Effector memory CD8-positive, alpha-beta T cell (primary cell): ENCODE data around the gene ING2.
"Not testable (repeated sequence)": the region's sequence is repeated elsewhere in the genome, so short reads cannot be mapped to it uniquely, and the experiment has no call there.

Source experiments
- ATAC-seq: fragments of 150-1000 bp; cut with Tn5 transposase; replicated peaks from 2 replicates; pipeline ENCODE4 v1.10.0; 2021; ENCODE audit warnings: mild to moderate bottlenecking, moderate library complexity
- DNase-seq, 3 experiments: peaks; one replicate each; pipeline ENCODE4 v3.0.0; 2021
- H3K27ac Mint-ChIP-seq, 2 donors: one replicate each; pipeline ENCODE4 v1.8.0; 2022; ENCODE audit warnings: mild to moderate bottlenecking in 2 of 2, mixed read lengths in 2 of 2, moderate library complexity in 2 of 2
- H3K27me3 Mint-ChIP-seq, 2 donors: one replicate each; pipeline ENCODE4 v1.8.0; 2022; ENCODE audit warnings: mixed read lengths in 2 of 2
- H3K36me3 Mint-ChIP-seq: one replicate; pipeline ENCODE4 v1.8.0; 2022; ENCODE audit warnings: mild to moderate bottlenecking, moderate library complexity, mixed read lengths; ENCODE audit not compliant: insufficient read depth
- H3K4me1 Mint-ChIP-seq, 2 donors: one replicate each; pipeline ENCODE4 v1.8.0; 2022; ENCODE audit warnings: low read depth in 2 of 2, mixed read lengths in 2 of 2
- H3K4me3 Mint-ChIP-seq, 2 donors: one replicate each; pipeline ENCODE4 v1.8.0; 2022; ENCODE audit warnings: mild to moderate bottlenecking in 2 of 2, mixed read lengths in 2 of 2, moderate library complexity in 2 of 2
- H3K9me3 Mint-ChIP-seq, 2 donors: one replicate each; pipeline ENCODE4 v1.8.0; 2022; ENCODE audit warnings: mixed read lengths in 2 of 2

ING2 gene

DNA sequence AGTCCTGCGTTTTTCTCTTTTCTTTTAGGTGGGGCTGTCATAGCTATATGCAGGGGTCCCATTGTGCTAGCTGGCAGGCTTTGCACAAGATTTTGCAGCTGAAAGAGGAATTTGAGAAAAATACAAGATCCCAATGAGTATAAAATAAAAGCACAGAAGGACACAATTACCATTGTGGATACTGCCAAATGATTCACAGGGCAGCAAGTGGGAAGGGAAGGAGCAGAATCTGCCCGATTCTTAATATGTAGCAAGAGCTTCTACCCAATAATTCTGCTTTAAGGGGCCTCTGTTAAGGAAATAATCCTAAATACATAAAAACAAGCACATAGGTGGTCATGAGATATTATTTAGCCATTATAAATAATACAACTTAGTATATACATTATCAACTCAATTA, 25.9 kb upstream of the ING2 start:
- Mint-ChIP-seq H3K9me3 (no peaks in the 10 kb centered on the region), H3K27me3 (peaks cover 9 to 14% of the 10 kb centered on the region in 2 donors), H3K36me3 (no peaks in the 10 kb centered on the region), H3K4me3 (no peak overlapping the region), H3K4me1 (no peaks in the 10 kb centered on the region), H3K27ac (no peak overlapping the region)
- ATAC-seq: no peak
- no peak for DNase-seq

DNA sequence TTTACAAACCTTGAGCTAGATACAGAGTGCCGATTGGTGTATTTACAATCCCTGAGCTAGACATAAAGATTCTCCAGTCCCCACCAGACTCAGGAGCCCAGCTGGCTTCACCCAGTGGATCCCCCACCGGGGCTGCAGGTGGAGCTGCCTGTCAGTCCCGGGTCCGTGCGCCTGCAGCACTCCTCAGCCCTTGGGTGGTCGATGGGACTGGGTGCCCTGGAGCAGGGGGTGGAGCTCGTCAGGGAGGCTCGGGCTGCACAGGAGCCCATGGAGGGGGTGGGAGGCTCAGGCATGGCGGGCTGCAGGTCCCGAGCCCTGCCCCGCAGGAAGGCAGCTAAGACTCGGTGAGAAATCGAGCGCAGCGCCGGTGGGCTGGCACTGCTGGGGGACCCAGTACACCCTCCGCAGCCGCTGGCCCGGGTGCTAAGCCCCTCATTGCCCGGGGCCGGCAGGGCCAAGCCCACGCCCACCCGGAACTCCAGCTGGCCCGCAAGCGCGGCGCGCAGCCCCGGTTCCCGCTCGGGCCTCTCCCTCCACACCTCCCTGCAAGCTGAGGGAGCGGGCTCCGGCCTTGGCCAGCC, 22.3 kb upstream of the ING2 start:
- not testable (repeated sequence) for H3K36me3 Mint-ChIP-seq, H3K4me1 Mint-ChIP-seq, H3K27ac Mint-ChIP-seq, DNase-seq, H3K4me3 Mint-ChIP-seq, ATAC-seq, H3K9me3 Mint-ChIP-seq
- H3K27me3 Mint-ChIP-seq: peaks cover 9 to 10% of the 10 kb centered on the region in 2 donors

DNA sequence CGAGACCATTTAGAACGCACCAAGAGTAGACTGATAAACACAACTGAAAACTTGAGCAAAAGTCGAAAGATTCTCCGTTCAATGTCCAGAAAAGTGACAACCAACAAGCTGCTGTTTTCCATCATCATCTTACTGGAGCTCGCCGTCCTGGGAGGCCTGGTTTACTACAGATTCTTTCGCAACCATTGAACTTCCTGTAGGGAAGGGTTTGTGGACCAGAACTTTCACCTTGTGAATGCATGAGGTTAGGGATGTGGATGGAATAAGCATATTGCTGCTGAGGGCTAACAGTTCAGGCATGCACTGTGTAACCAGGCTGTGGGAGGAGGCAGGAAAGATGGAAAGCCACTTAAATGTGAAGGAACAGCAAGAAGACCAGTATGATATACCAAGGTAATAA, 20.9 kb upstream of the ING2 start:
- ATAC-seq (no peak), DNase-seq (no peak)
- no peak overlapping the region for H3K4me3 Mint-ChIP-seq
- H3K4me1 Mint-ChIP-seq: no peaks in the 10 kb centered on the region
- no peaks in the 10 kb centered on the region for H3K27me3 Mint-ChIP-seq
- no peaks in the 10 kb centered on the region for H3K9me3 Mint-ChIP-seq
- no peak overlapping the region for H3K27ac Mint-ChIP-seq
- H3K36me3 Mint-ChIP-seq: no peaks in the 10 kb centered on the region

DNA sequence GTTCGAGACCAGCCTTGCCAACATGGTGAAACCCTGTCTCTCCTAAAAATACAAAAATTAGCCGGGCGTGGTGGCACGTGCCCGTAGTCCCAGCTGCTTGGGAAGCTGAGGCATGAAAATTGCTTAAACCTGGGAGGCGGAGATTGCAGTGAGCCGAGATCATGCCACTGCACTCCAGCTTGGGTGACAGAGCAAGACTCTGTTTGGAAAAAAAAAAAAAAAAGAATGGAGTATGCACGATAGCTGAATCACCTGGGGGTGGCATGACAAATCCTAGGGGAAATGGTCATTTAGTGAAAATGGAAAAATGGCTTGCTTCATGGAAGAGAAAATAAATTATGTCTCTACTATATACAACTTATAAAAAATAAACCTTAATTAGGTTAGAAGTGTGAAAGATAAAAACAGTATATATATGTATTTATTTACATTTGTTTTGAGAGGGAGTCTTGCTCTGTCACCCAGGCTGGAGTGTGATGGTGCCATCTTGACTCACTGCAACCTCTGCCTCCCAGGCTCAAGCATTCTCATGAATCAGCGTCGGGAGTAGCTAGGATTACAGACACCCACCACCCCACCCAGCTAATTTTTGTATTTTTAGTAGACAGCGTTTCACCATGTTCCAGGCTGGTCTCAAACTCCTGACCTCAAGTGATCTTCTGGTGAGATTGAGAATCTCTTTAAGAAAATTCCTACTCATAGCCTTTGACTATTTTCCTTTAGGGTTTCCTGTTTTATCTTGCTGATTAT, 19.3 kb upstream of the ING2 start:
- Mint-ChIP-seq H3K4me1 (no peaks in the 10 kb centered on the region), H3K27ac (no peak overlapping the region), H3K27me3 (no peaks in the 10 kb centered on the region), H3K9me3 (no peaks in the 10 kb centered on the region), H3K36me3 (no peaks in the 10 kb centered on the region), H3K4me3 (no peak overlapping the region)
- DNase-seq (no peak), ATAC-seq (no peak)

DNA sequence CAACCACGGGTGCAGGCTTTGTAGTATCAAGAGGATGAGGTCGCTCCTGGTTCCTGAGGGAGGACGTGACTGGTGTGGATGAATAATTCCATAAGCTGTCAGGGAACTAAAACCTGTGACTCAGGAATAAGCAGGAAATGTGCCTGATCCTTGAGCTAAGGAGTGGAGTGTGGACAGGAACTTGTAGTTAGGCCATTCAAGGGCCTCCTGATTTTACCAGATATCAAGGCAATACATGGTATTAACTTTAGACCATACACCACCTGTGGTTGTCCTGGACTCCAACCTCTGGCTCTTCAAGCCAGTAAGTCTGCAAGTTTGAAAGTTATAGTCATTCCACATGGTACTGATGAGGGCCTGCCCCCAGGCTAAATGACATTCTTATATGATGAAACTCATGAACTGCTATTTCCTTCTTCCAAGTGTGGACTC, 12.1 kb upstream of the ING2 start:
- Mint-ChIP-seq H3K4me1 (no peaks in the 10 kb centered on the region), H3K27me3 (no peaks in the 10 kb centered on the region), H3K27ac (no peak overlapping the region), H3K36me3 (peaks cover 3% of the 10 kb centered on the region), H3K4me3 (no peak overlapping the region), H3K9me3 (no peaks in the 10 kb centered on the region)
- DNase-seq: no peak
- no peak for ATAC-seq

DNA sequence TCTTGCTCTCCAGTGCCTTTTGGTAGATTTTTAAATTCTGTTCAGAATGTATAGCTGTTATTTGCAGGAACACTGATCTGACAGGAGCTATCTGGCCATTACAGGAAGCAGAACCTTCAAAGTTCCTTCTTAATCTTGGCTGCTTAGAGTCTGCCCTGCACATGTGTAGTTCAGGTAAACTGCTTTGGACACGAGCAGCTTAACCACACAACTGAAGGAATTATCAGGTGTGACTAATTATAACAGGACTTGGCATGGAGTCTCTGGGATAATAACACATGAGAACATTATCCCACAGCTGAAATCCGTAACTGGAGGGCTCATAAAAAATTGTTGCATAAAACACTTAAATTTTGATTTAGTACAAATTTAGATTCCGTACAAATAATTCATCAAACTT, 11.6 kb upstream of the ING2 start:
- Mint-ChIP-seq H3K4me1 (no peaks in the 10 kb centered on the region), H3K36me3 (peaks cover 3% of the 10 kb centered on the region), H3K9me3 (no peaks in the 10 kb centered on the region), H3K27me3 (no peaks in the 10 kb centered on the region), H3K27ac (no peak overlapping the region), H3K4me3 (no peak overlapping the region)
- DNase-seq: no peak
- ATAC-seq: no peak

DNA sequence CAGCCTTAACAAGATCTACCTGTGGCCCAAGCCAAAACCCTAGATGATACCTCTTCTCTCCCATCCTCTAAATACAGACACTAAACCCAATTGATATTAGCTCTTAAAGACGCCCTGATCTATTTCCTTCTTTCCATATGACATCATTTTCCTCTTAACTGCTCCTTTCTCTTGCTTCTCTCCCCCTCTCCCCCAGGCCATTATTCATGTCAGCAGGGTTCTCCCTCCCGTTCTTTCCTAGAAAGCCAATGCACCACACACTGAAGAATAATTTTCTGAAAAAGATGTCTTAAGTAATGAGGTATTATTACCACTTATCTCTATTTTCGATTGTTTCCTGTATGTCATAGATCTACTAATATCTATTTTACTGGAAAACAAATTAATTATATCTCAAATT, 9.7 kb upstream of the ING2 start:
- H3K9me3 Mint-ChIP-seq: no peaks in the 10 kb centered on the region
- DNase-seq (no peak), ATAC-seq (no peak)
- no peak overlapping the region for H3K4me3 Mint-ChIP-seq
- no peak overlapping the region for H3K27ac Mint-ChIP-seq
- no peaks in the 10 kb centered on the region for H3K4me1 Mint-ChIP-seq
- H3K27me3 Mint-ChIP-seq: no peaks in the 10 kb centered on the region
- peaks cover 6% of the 10 kb centered on the region for H3K36me3 Mint-ChIP-seq

DNA sequence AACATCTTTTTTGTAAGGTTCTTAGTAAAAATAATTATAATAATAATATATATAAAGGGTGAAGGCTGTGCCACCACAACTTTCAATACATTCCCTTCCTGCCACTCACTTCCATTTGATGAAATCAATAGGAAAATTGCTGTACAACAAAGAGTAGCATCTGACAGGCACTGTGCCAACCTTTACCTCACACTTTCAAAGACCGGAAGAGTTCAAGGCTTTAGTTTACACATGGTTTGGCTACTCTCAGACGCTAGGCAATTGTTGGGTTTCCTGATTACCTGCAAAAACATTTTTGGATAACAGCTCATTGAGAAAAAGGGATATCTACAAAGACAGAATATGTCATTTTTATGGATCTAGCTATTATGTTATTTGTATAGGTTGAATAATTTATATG, 5.5 kb upstream of the ING2 start:
- H3K36me3 Mint-ChIP-seq: peaks cover 12% of the 10 kb centered on the region

DNA sequence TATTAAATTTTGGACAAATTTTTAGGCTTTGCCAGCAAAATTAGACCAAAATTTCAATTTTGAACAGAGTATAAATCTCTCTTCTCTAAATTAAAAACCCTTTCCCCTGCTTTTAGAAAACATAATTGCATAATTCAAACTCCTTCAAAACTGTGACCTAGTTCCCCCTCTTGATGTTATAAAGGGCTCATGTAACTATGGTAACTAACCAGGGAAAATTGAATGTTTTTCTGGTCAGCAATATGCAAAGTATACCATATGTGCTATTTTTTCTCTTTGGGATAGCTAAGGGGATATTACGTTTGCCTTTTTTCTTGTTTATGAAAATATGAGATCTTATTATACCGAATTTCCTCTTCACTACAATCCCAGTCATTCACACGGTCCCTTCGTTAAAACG, 5.1 kb upstream of the ING2 start:
- peaks cover 5 to 7% of the 10 kb centered on the region in 2 donors for H3K4me1 Mint-ChIP-seq
- DNase-seq: no peak
- H3K9me3 Mint-ChIP-seq: no peaks in the 10 kb centered on the region
- H3K27ac Mint-ChIP-seq: no peak overlapping the region
- peaks cover 12% of the 10 kb centered on the region for H3K36me3 Mint-ChIP-seq
- no peak overlapping the region for H3K4me3 Mint-ChIP-seq
- ATAC-seq: no peak
- no peaks in the 10 kb centered on the region for H3K27me3 Mint-ChIP-seq

More for the DNA sequence above, 5.5 kb upstream of the ING2 start:
- no peak overlapping the region for H3K27ac Mint-ChIP-seq
- ATAC-seq (no peak), DNase-seq (no peak)
- no peaks in the 10 kb centered on the region for H3K9me3 Mint-ChIP-seq
- H3K4me1 Mint-ChIP-seq: peaks cover 5 to 7% of the 10 kb centered on the region in 2 donors
- no peak overlapping the region for H3K4me3 Mint-ChIP-seq
- no peaks in the 10 kb centered on the region for H3K27me3 Mint-ChIP-seq

DNA sequence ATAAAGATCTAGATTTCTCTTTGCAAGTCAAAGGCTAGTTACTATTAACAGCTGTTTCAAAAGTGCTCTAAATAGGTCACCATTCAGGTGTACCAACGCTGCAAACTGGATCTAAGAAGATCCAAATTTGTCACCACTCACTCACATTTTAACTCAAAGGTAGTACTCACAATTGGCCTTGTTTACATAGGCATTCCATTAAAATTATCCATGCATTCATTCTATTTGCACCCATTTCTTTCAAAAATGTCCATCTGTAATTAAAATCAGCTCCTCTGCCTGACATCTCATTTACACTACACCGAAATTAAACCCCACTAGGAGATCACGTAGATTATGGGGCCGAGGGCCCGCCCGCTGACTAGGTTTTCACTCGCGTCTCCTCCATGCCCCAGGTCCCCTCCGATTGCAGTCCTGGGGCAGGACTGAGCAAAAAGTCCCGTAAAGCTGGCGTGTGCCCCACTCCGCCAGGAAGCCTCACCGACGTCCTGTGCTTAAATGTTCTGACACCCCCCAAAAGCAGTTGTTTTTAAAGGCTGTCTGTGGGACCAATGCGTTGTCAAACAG, 1.3 kb upstream of the ING2 start:
- H3K36me3 Mint-ChIP-seq: peaks cover 15% of the 10 kb centered on the region
- peak; percentile 10 for ATAC-seq
- no peak for DNase-seq
- peaks cover 5 to 7% of the 10 kb centered on the region in 2 donors for H3K4me1 Mint-ChIP-seq
- no peaks in the 10 kb centered on the region for H3K9me3 Mint-ChIP-seq
- H3K27me3 Mint-ChIP-seq: no peaks in the 10 kb centered on the region
- peak overlapping the region; percentile 95 to 96 for H3K27ac Mint-ChIP-seq
- H3K4me3 Mint-ChIP-seq: peak overlapping the region; percentile 86 to 94

DNA sequence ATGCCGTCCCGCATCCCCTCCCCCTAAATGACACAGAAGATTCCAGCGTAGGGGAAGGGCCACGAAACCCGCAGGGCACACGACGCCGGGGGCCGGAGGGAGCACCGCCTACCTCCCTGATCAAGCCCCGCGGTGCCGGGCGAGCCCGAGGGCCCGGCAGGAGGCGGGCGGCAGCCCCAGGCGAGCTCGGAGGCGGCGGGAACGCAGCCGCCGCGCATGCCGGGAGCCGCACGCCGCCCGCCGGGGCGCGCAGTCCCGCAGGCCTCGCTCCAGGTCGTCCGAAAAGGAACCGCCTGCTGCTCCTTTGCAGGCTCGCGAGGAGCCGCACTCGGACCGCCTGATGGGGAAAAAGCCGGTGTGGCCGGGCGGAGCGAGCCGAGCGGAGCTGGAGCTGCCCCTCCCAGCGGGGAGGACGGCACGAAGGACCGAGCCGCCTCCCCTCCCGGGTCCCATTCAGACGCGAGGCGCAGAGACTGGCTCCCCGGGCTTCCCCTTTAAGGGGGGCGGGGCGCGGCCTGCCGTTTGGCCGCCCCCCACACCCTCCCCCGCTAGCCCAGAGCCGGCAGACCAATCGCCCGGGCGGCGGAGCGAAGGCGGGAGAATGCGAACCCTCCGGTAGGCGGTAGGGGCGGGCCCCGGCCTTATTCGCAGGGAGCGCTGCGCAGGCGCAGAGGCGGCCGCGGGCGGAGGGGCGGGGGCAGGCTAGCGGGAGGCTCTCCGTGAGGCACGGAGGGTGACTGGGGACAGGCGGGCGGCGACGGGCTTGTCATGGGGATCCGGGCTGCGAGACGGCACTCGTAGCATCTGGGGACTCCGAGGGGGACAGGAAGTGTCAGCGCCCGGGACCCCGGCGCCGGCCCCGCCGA, 561 bp upstream of the ING2 start:
- peak; percentile 76 for ATAC-seq

DNA sequence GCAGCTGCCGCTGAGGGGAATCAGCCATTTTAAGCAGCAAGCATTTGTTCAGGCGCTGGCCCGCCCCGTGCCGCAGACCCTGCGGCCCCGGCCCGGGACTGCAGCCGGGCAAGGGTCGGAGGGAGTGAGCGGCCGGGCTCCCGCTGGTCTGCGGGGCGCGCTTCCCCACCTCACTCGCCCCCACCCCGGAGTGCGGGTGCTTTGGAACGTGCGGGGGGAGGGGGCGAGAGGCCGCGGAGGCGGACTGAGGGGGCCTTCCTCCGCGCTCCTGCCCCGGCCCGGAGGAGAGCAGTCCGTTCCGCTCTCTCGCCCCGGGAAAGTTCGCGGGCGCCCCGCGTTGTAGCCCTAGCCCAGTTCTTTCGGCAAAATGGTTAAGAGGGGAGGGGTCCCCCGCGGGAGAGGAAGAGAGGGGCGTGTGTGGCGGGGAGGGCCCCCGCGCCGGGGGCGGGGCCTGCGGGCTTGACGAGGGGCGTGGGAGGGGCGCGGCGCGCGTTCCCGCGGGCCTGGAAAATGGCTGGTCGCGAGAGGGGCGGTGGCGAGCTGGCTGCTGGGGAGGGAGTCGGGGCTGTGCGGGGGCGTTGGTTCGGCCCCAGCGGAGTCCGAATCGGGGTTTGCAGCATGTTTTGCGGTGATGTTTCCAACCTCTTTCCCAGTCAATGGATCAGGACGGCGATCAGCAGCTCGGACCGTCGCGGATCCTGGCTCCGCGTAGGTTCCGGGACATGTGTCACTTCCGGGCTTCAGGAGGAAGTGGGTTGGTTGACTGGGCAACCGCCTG, 942 bp downstream of the ING2 start:
- H3K36me3 Mint-ChIP-seq: peaks cover 13% of the 10 kb centered on the region
- DNase-seq (peak; percentile 81 to 84 (median 83)), ATAC-seq (peak; percentile 31)
- H3K4me1 Mint-ChIP-seq: peaks cover 5 to 7% of the 10 kb centered on the region in 2 donors
- peak overlapping the region; percentile 86 to 94 for H3K4me3 Mint-ChIP-seq
- H3K27me3 Mint-ChIP-seq: no peaks in the 10 kb centered on the region
- H3K9me3 Mint-ChIP-seq: no peaks in the 10 kb centered on the region
- peak overlapping the region; percentile 95 to 96 for H3K27ac Mint-ChIP-seq

More for the DNA sequence above, 561 bp upstream of the ING2 start:
- H3K27ac Mint-ChIP-seq: peak overlapping the region; percentile 95 to 96
- DNase-seq: peak; percentile 100
- peak overlapping the region; percentile 86 to 94 for H3K4me3 Mint-ChIP-seq
- peaks cover 5 to 7% of the 10 kb centered on the region in 2 donors for H3K4me1 Mint-ChIP-seq
- H3K9me3 Mint-ChIP-seq: no peaks in the 10 kb centered on the region
- H3K36me3 Mint-ChIP-seq: peaks cover 15% of the 10 kb centered on the region
- H3K27me3 Mint-ChIP-seq: no peaks in the 10 kb centered on the region

DNA sequence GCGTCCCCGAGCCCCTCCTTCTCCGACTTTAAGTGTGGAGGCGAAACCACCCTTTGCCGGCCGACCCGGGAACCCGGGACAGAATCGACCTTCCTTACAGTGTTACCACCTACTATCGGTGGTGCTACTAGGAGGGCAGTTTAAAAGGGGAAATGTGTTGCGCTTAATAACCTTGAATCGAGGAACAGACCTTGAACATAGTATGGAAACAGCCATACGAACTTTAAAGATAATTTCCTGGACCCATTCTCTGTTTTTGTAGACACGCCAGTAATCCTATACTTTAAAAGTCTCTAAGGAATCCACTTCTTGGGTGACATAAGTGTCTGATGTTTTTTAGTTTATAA, 1.5 kb downstream of the ING2 start:
- DNase-seq (no peak), ATAC-seq (no peak)
- Mint-ChIP-seq H3K27me3 (no peaks in the 10 kb centered on the region), H3K36me3 (peaks cover 15% of the 10 kb centered on the region), H3K4me1 (peaks cover 5 to 7% of the 10 kb centered on the region in 2 donors), H3K4me3 (peak overlapping the region; percentile 86 to 94), H3K27ac (peak overlapping the region; percentile 95 to 96), H3K9me3 (no peaks in the 10 kb centered on the region)
